ENCODE measurements around the gene DCXR. TPM values are rescaled to one million over a fixed set of nuclear protein-coding genes. Genes with fewer than 3 reads are reported as not detected.

DCXR gene
- total RNA-seq, 1 donor: 40.6 TPM

DNA sequence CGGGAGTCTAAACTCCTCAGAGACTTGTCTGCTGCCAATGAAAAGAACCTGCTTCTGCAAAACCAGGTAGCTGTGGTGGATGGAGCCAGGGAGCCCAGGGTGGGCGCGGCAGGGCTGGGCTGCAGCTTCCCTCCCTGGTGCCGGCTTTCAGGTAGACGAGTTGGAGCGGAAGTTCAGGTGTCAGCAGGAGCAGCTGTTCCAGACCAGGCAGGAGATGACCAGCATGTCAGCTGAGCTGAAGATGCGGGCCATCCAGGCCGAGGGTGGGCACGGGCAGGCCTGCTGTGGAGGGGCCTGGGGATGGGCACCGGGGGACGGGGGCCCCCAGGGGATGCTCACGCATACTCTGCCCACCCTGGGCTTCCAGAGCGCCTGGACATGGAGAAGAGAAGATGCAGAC lies 9.3 kb downstream of the DCXR start:
- TF ChIP-seq, protein P1, sequence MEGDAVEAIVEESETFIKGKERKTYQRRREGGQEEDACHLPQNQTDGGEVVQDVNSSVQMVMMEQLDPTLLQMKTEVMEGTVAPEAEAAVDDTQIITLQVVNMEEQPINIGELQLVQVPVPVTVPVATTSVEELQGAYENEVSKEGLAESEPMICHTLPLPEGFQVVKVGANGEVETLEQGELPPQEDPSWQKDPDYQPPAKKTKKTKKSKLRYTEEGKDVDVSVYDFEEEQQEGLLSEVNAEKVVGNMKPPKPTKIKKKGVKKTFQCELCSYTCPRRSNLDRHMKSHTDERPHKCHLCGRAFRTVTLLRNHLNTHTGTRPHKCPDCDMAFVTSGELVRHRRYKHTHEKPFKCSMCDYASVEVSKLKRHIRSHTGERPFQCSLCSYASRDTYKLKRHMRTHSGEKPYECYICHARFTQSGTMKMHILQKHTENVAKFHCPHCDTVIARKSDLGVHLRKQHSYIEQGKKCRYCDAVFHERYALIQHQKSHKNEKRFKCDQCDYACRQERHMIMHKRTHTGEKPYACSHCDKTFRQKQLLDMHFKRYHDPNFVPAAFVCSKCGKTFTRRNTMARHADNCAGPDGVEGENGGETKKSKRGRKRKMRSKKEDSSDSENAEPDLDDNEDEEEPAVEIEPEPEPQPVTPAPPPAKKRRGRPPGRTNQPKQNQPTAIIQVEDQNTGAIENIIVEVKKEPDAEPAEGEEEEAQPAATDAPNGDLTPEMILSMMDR (IDR thresholded peaks at IDR 0.05; ENCODE audit: insufficient read depth, low read depth, low read length): no peak
- DNase-seq (ENCODE audit: low read depth): no peak
- H3K4me3 ChIP-seq (ENCODE audit: low read depth, low read length): no peak overlapping the region

DNA sequence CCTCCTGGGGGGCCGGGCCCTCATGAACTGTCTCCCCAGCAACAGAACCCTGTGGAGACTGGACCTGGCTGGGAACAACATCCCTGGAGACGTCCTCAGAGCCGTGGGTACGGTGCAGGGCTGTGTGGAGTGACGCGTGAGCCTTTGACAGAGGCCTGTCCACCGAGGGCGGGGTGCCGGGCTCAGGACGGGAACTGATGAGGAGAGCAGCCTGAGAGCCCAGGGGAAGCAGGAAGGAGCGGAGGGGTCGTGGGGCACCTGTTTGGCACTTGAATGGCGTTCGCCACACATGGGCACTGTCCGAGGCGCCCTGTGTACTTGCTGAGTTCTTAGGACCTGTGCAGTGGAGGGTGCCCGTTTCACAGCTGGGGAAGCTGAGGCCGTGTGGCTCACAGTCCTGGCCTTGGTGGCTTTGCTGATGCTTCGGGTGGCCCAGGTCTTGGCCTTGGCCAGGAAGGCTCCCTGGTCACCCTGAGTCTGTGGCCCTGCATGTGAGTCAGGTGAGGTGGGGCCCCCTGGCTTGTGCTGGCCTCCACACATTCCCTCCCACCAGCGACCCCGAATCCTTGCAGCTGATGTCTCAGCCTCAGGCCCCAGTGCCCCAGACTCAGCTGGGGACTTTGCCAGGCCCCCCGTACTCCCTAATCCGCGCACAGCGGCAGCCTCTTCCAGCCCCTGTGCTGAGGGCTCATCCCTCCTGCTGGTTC lies 11.9 kb downstream of the DCXR start:
- DNase-seq (ENCODE audit: low read depth): no peak
- no peak overlapping the region for H3K4me3 ChIP-seq (ENCODE audit: low read depth, low read length)
- TF ChIP-seq, protein P1 (IDR thresholded peaks at IDR 0.05; ENCODE audit: insufficient read depth, low read depth, low read length): no peak

DNA sequence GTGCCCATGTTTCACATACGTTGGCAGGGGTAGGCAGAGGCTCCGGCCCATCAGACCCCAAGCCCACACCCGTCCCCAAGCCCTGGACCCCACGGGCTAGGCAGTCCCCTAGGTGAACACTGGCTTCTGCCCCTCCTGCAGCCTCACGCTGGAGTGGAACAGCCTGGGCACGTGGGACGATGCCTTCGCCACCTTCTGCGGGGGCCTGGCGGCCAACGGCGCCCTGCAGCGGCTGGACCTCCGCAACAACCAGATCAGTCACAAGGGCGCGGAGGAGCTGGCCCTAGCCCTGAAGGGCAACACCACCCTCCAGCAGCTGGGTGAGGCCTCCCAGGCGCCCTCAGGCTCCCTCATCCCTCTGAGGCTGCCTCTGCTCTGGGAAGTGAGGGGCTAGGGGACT lies 12.6 kb downstream of the DCXR start:
- DNase-seq (ENCODE audit: low read depth): no peak
- TF ChIP-seq, protein P1 (IDR thresholded peaks at IDR 0.05; ENCODE audit: insufficient read depth, low read depth, low read length): no peak
- H3K4me3 ChIP-seq (ENCODE audit: low read depth, low read length): no peak overlapping the region

DNA sequence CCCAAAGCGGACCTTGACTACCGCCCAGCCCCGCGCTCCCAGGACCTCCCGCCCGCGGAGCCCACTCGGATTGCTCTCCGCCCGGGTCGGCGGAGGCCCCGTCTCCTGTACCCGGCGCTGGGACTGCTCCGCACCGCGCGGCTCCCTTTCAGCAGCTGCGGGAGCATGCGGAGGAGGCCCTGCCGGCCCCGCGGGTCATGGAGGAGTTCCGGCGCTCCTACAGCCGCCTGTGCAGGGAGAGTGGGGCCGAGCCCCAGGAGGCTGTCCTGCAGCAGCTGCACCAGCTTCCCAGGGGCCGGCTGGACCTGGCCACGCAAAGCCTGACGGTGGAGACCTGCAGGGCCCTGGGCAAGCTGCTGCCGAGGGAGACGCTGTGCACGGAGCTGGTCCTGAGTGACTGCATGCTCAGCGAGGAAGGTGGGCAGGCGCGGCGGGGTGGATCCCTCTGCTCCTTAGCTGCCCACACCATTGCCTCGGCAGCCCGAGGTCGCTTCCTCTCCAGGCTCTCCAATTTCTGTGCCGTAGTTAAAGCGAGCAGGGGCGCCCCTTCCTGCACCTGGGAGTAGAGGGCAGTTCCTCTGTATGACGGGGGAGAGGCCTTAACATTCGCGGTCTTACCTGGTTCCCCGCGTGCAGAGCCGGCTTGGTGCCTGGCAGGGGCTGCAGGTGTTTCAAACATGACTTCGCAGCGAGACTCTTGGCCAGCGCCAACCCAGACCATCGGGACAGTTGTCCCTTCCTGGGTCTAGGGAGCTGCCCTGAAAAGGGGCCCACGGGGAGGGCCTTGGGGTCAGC lies 13.9 kb downstream of the DCXR start:
- TF ChIP-seq, protein P1 (IDR thresholded peaks at IDR 0.05; ENCODE audit: insufficient read depth, low read depth, low read length): no peak
- DNase-seq (ENCODE audit: low read depth): no peak
- peak overlapping the region; percentile 70 for H3K4me3 ChIP-seq (ENCODE audit: low read depth, low read length)

DNA sequence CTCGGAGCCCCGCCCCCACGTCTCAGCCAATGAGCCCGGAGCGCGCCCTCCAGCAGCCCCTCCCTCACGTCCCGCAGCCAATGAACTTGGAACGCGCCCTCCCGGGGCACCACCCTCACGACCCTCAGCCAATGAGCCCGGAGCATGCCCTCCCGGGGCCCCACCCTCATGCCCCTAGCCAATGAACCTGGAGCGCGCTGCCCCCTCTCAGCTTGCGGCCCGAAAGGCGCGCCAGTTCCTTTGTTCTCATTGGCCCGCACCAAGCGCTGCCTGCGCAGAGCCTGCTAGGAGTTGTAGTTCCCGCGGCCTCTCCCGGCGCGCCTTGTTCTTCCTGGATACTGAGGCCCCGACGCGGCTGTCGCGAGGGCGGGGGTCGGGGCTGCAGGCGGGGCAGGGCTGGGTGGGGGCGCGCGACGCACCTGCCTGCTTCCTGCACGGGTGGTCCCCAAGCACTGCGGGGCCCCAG lies 14.5 kb downstream of the DCXR start, which contains the start of gene LRRC45:
TSS of gene LRRC45 (plus strand) at position 325 of the 466 bp plus-strand sequence. CDS start 339 bp downstream, outside the sequence.
- TF ChIP-seq, protein P1 (IDR thresholded peaks at IDR 0.05; ENCODE audit: insufficient read depth, low read depth, low read length): no peak
- H3K4me3 ChIP-seq (ENCODE audit: low read depth, low read length): peak within 1 kb of the TSS; percentile 83
- DNase-seq (ENCODE audit: low read depth): peak; percentile 99

DNA sequence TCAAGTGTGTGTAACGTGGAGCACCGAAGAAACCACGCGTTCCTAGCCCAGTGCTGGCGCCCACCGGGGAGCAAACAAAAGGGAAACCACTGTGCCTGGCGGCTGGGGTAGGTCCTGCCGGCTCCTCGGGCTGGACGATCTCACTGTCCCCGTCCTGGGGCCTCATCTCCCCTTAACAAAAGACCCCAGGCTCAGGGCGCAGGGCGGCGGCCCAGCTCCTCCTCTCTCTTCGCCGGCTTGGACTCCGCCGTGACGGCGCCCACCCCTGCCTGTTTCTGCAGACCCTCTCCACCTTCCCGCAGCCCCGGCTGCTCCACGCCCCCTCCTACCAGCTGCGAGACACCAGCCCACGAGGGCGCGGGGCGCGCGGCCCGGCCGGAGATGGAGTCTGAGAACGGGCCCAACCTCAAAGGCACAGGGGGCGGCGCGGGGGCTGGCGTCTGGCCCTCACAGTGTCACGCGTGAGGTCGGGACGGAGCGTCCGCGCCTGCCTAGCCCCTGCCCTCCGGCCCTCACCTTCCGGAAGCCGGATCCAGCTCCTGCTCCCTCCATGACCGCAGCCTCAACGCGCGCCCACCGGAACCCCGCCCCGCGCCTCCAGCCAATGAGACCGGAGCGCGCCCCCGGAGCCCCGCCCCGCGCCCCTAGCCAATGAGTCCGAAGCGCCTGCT lies 15.1 kb downstream of the DCXR start, which contains the start of gene CENPX:
TSS of gene CENPX (minus strand) at position 569 of the 671 bp plus-strand sequence. CDS start at position 552, 17 bp downstream.
- TF ChIP-seq, protein P1 (IDR thresholded peaks at IDR 0.05; ENCODE audit: insufficient read depth, low read depth, low read length): no peak
- H3K4me3 ChIP-seq (ENCODE audit: low read depth, low read length): peak within 1 kb of the TSS; percentile 83
- no peak for DNase-seq (ENCODE audit: low read depth)

Data from fibroblast of villous mesenchyme (primary cell).